Hematopoietic multipotent progenitor cell treated with erythropoietin and hydrocortisone succinate and interleukin-3 and kit ligand, for 17 days (in vitro differentiated cells): ENCODE measurements around the gene SLC66A2.
"Not testable (repeated sequence)": the region's sequence is repeated elsewhere in the genome, so short reads cannot be mapped to it uniquely, and the experiment has no call there.

Experiments used
- DNase-seq: peaks from one replicate; pipeline ENCODE4 v3.0.0-alpha.2; 2015; ENCODE audit warnings: low spot score

Gene SLC66A2

GRCh38 chr18:79971211-79971952 is 19.9 kb upstream of the SLC66A2 start:
- DNase-seq = no peak

DNA sequence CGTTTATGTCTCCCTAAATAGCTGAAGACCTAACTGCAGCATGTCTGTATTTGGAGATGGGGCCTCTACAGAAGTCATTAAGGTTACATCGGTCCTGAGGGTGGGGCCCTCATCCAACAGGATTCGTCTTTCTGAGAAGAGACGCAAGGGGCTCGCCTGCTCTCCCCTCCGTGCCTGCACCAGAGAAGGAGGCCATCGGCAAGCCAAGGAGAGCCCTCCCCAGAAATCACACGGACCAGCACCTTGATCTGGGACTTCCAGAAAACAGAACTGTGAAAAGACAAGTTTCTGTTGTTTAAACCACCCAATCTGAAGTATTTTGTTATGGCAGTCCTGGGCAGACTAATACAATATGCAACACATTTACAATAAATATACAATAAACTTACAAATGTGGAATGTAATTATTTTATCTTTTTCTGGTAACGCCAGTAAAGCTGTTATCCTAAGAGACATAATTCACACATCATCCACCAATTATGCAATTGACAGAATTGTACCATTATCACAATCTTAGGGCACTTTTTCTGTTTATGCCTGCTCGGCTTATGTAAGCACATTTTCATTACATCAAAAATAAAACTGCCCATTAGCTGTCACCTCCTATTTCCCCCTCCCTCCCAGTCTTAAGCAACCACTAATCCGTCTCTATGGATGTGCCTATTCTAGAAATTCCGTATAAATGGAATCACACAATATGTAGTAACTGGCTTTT is 19.1 kb upstream of the SLC66A2 start:
- no peak for DNase-seq

GRCh38 chr18:79965119-79965902 is 13.9 kb upstream of the SLC66A2 start:
- DNase-seq = peak; percentile 36

- peak; percentile 43 for DNase-seq
Measured at GRCh38 chr18:79964330-79965118, 13.1 kb upstream of the SLC66A2 start, which contains the start of gene HSBP1L1. Gene HSBP1L1 (plus strand): TSS chr18:79964643. CDS start chr18:79964736, 93 bp downstream.

- no peak for DNase-seq
Measured at GRCh38 chr18:79963658-79964329, 12.3 kb upstream of the SLC66A2 start.

- DNase-seq = no peak
Measured at GRCh38 chr18:79962835-79963657, 11.6 kb upstream of the SLC66A2 start.

- DNase-seq = no peak
Measured at GRCh38 chr18:79962311-79962710, 10.9 kb upstream of the SLC66A2 start.

GRCh38 chr18:79961527-79962291 is 10.3 kb upstream of the SLC66A2 start:
- DNase-seq = peak; percentile 55

DNA sequence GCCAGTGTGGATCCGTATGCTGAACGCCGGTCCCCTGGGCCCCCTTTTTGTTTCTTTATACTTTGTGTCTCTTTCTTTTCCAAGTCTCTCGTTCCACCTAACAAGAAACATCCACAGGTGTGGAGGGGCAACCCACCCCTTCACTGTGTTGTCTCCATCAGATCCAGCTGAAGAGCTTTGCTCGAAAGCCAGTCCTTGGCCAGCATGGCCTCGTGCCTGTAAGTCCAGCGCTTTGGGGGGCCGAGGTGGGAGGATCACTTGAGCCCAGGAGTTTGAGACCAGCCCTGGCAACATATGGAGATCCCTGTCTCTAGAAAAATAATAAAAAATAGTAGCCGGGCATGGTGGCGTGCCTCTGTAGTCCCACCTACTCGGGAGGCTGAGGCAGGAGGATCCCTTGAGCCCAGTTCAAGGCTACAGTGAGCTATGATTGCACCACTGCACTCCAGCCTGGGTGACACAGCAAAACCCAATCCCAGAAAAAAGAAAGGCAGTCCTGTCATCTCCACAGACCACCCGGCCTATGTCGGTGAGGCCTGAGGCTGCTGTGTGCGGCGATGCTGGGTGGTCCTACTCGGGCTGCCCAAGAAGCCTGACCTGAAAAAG is 9.6 kb upstream of the SLC66A2 start:
- DNase-seq = no peak

DNA sequence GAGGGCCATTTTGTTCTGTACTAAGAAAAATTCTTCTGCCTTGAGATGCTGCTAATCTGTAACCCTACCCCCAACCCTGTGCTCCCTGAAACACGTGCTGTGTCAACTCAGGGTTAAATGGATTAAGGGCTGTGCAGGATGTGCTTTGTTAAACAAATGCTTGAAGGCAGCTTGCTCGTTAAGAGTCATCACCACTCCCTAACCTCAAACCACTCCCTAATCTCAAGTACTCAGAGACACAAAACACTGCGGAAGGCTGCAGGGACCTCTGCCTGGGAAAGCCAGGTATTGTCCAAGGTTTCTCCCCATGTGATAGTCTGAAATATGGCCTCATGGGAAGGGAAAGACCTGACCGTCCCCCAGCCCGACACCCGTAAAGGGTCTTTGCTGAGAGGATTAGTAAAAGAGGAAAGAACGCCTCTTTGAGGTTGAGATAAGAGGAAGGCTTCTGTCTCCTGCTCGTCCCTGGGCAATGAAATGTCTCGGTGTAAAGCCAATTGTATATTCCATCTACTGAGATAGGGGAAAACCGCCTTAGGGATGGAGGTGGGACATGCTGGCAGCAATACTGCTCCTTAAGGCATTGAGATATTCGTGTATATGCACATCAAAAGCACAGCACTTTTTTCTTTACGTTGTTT is 8.8 kb upstream of the SLC66A2 start:
- DNase-seq = not testable (repeated sequence)

DNA sequence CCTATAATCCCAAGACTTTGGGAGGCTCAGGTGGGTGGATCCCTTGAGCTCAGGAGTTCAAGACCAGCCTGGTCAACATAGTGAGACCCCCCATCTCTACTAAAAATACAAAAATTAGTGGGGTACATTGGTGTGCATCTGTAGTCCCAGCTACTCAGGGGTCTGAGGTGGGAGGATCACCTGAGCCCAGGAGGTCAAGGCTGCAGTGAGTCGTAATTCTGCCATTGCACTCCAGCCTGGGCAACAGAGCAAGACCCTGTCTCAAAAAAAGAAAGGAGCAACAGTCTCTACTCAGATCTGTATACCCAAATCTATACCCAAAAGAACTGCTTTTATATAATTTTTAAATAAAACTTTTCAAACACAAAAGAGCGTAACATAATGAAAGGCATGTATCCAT is 7.5 kb upstream of the SLC66A2 start:
- DNase-seq = no peak

- no peak for DNase-seq
Measured at GRCh38 chr18:79956276-79956675, 4.8 kb upstream of the SLC66A2 start.

DNA sequence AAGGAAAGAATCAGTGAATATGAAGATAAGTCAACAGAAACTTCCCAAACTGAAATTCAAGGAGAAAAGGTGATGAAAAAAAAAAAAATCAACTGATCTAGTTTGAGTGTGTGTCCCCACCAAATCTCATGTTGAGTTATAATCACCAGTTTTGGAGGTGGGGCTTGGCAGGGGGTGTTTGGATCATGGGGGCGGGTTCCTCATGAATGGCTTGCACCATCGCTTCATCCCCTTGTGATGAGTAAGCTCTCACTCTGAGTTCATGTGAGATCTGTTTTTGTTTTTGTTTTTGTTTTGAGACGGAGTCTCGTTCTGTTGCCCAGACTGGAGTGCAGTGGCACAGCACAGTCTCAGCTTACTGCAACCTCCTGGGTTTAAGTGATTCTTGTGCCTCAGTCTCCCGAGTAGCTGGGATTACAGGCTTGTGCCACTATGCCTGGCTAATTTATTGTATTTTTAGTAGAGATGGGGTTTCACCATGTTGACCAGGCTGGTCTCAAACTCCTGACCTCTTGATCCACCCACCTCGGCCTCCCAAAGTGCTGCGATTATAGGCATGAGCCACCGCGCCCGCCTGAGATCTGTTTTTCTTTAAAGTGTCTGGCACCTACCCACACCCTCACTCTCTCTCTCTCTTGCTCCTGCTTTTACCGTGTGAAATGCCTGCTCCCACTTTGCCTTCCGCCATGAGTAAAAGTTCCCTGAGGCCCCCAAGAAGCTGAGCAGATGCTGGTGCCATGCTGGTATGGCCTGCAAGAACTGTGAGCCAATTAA is 4.0 kb upstream of the SLC66A2 start:
- DNase-seq = no peak

DNA sequence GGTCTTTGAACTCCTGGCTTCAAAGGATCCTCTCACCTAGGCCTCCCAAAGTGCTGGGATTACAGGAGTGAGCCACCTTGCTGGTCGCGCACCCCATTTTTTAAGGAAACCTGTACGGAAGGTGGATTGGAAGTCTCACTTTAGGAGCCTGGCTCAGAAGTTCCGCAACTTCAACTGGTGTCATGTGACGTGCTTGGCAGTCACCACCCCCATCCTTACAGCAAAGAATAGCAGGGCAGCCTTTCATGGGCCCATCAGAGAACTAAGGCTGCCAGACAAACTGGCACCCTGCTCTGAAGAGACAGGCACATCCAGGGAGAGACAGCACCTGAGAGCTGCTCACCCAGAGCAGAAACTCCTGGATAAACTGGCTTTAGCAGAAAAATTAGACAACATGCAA is 3.3 kb upstream of the SLC66A2 start:
- no peak for DNase-seq

- no peak for DNase-seq
Measured at GRCh38 chr18:79953971-79954651, 2.7 kb upstream of the SLC66A2 start.

GRCh38 chr18:79952996-79953559 is 1.6 kb upstream of the SLC66A2 start:
- DNase-seq = no peak

- no peak for DNase-seq
Measured at GRCh38 chr18:79952456-79952995, 1.1 kb upstream of the SLC66A2 start.
